Mesendoderm (in vitro differentiated cells): ENCODE results near the gene PRPSAP2.
"Not testable (repeated sequence)": the region's sequence is repeated elsewhere in the genome, so short reads cannot be mapped to it uniquely, and the experiment has no call there.

Experiments used
- DNase-seq: peaks from one replicate; pipeline ENCODE4 v3.0.0; 2013
- H2AK5ac ChIP-seq: 2 replicates; pipeline ENCODE4 v1.6.1; 2013; ENCODE audit warnings: low read length, inconsistent platforms
- H2BK120ac ChIP-seq: 2 replicates; pipeline ENCODE4 v1.6.1; 2013; ENCODE audit warnings: low read depth, mild to moderate bottlenecking, low read length, moderate library complexity, mixed read lengths
- H2BK15ac ChIP-seq: replicated peaks from 2 replicates; pipeline ENCODE4 v1.6.1; 2013; ENCODE audit warnings: low read depth, mild to moderate bottlenecking, moderate library complexity
- H2BK5ac ChIP-seq: 2 replicates; pipeline ENCODE4 v1.6.1; 2013; ENCODE audit warnings: low read length, inconsistent platforms
- H3K18ac ChIP-seq: 2 replicates; pipeline ENCODE4 v1.6.1; 2013; ENCODE audit warnings: mild to moderate bottlenecking, low read length, mixed read lengths
- H3K23ac ChIP-seq: one replicate; pipeline ENCODE4 v1.6.1; 2013; ENCODE audit warnings: low read length
- H3K27ac ChIP-seq: 2 replicates; pipeline ENCODE4 v1.5.1; 2013; ENCODE audit warnings: low read depth, mild to moderate bottlenecking, inconsistent platforms, low read length, moderate library complexity
- H3K27me3 ChIP-seq: 2 replicates; pipeline ENCODE4 v1.6.1; 2013; ENCODE audit warnings: low read length, control low read depth, mild to moderate bottlenecking, inconsistent platforms; ENCODE audit not compliant: insufficient read depth, poor library complexity
- H3K36me3 ChIP-seq: 2 replicates; pipeline ENCODE4 v1.6.1; 2013; ENCODE audit warnings: low read length, inconsistent platforms; ENCODE audit not compliant: control insufficient read depth, insufficient read depth
- H3K4ac ChIP-seq: one replicate; pipeline ENCODE4 v1.6.1; 2013; ENCODE audit warnings: low read depth, mild to moderate bottlenecking, low read length, moderate library complexity
- H3K4me1 ChIP-seq: 2 replicates; pipeline ENCODE4 v1.6.1; 2013; ENCODE audit warnings: low read depth, low read length, inconsistent platforms; ENCODE audit not compliant: control insufficient read depth
- H3K4me2 ChIP-seq: 2 replicates; pipeline ENCODE4 v1.6.1; 2013; ENCODE audit warnings: low read length
- H3K4me3 ChIP-seq: 2 replicates; pipeline ENCODE4 v1.5.1; 2013; ENCODE audit warnings: mild to moderate bottlenecking, low read length
- H3K56ac ChIP-seq: one replicate; pipeline ENCODE4 v1.6.1; 2013; ENCODE audit warnings: low read length
- H3K79me1 ChIP-seq: 2 replicates; pipeline ENCODE4 v1.6.1; 2013; ENCODE audit warnings: low read length, inconsistent platforms
- H3K79me2 ChIP-seq: 2 replicates; pipeline ENCODE4 v1.6.1; 2013; ENCODE audit warnings: mild to moderate bottlenecking, low read length; ENCODE audit not compliant: control insufficient read depth, insufficient read depth
- H3K9ac ChIP-seq: 2 replicates; pipeline ENCODE4 v1.6.1; 2013; ENCODE audit warnings: low read length, inconsistent platforms
- H4K5ac ChIP-seq: one replicate; pipeline ENCODE4 v1.6.1; 2013; ENCODE audit warnings: low read length
- H4K8ac ChIP-seq: one replicate; pipeline ENCODE4 v1.6.1; 2013; ENCODE audit warnings: low read depth, mild to moderate bottlenecking, control low read depth, low read length, moderate library complexity
- WGBS: extraction: QIAGEN DNeasy Blood & Tissue Kit; methylation state at CpG from one replicate; pipeline ENCODE4 v1.1.7; 2013; ENCODE audit warnings: low lambda C conversion rate, missing lambda C conversion rate; ENCODE audit not compliant: insufficient coverage; ENCODE audit errors: extremely low coverage; 5-methylcytosine and 5-hydroxymethylcytosine counted together

PRPSAP2 gene

DNA sequence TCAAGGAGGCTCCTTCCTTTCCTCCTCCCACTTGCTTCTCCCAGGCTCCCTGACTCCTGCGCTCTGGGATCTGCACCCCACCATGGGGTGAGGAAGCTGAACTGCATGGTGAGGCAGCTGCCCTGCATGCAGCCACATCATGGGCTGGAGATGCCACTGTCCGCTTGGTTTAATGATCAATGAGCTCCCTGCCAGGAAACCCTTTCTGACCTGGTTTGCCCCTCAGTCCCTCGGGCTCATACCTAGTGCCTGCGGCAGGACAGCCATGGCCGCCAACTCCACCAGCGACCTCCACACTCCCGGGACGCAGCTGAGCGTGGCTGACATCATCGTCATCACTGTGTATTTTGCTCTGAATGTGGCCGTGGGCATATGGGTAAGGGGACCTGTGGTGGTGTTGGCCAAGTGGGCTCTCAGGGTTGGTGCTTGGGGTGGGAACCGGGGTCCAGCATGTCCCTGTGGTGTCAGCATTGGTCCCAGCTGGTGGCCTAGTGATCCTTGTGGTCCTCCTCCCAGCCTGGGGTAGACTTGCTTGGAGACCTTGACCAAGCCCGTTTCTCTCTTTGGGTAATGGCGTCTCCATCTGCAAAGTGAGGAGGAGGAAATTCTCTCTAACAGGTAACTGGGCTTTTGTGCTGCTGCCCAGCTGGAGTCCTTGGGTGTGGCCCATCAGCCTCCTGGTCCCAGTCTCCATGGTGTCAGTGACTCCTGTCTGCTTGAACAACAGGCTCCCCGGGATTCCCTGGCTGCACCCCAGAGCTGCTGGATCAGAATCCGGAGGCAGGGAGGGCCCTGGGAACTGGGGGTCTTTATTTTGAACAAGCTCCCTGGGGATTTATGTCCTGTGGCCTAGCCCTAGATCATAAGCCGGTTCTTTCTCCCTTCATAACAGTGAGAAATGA, 94.3 kb downstream of the PRPSAP2 start, which contains the start of gene SLC5A10:
TSS of gene SLC5A10 (plus strand) at position 225 of the 902 bp plus-strand sequence. CDS start at position 266, 41 bp downstream.
- Histone ChIP-seq H3K36me3 (no peaks in the 10 kb centered on the region), H2BK5ac (no peak within 1 kb of the TSS), H3K4ac (no peak within 1 kb of the TSS), H3K9ac (no peak within 1 kb of the TSS), H3K27me3 (no peaks in the 10 kb centered on the region), H3K79me1 (no peaks in the 10 kb centered on the region), H3K56ac (no peak within 1 kb of the TSS), H3K4me3 (no peak within 1 kb of the TSS), H3K79me2 (no peaks in the 10 kb centered on the region), H3K18ac (no peak within 1 kb of the TSS), H2BK120ac (no peak within 1 kb of the TSS), H3K23ac (no peak within 1 kb of the TSS), H3K4me1 (no peaks in the 10 kb centered on the region), H2AK5ac (no peak within 1 kb of the TSS), H4K5ac (no peak within 1 kb of the TSS), H3K27ac (no peak within 1 kb of the TSS), H4K8ac (no peak within 1 kb of the TSS), H3K4me2 (no peak within 1 kb of the TSS), H2BK15ac (no peak within 1 kb of the TSS)
- WGBS: no CpG with 5 or more reads among the region's 17 CpGs
- peak; percentile 65 for DNase-seq

DNA sequence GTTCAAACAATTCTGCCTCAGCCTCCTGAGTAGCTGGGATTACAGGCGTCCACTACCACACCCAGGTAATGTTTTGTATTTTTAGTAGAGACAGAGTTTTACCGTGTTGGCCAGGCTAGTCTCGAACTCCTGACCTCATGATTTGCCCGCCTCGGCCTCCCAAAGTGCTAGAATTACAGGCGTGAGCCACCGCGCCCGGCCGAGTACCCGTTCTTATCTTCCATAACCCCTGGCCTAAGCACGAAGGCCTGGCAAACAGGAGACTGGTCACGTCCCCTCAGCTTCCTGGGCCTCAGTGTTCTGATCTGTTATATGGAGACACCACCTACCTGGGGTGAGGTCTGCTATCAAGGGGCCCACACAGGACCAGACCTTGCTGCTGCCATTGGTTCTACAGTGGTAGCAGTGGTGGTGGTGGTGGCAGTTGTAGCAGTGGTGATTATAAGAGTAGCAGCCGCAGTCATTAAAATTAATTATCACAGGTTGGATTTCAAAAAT, 95.3 kb downstream of the PRPSAP2 start:
- H2BK120ac ChIP-seq: no peak overlapping the region
- H3K79me2 ChIP-seq: no peaks in the 10 kb centered on the region
- no peak overlapping the region for H3K18ac ChIP-seq
- H2AK5ac ChIP-seq: no peak overlapping the region
- H3K4ac ChIP-seq: no peak overlapping the region
- no peak overlapping the region for H3K23ac ChIP-seq
- WGBS: no CpG with 5 or more reads among the region's 14 CpGs
- no peak overlapping the region for H3K56ac ChIP-seq
- H4K8ac ChIP-seq: no peak overlapping the region
- H3K36me3 ChIP-seq: no peaks in the 10 kb centered on the region
- no peak overlapping the region for H3K9ac ChIP-seq
- no peak overlapping the region for H3K4me2 ChIP-seq
- H3K79me1 ChIP-seq: no peaks in the 10 kb centered on the region
- DNase-seq: no peak
- H3K27me3 ChIP-seq: no peaks in the 10 kb centered on the region
- no peak overlapping the region for H3K27ac ChIP-seq
- no peak overlapping the region for H2BK5ac ChIP-seq
- no peak overlapping the region for H2BK15ac ChIP-seq
- H4K5ac ChIP-seq: no peak overlapping the region
- no peaks in the 10 kb centered on the region for H3K4me1 ChIP-seq
- H3K4me3 ChIP-seq: no peak overlapping the region

DNA sequence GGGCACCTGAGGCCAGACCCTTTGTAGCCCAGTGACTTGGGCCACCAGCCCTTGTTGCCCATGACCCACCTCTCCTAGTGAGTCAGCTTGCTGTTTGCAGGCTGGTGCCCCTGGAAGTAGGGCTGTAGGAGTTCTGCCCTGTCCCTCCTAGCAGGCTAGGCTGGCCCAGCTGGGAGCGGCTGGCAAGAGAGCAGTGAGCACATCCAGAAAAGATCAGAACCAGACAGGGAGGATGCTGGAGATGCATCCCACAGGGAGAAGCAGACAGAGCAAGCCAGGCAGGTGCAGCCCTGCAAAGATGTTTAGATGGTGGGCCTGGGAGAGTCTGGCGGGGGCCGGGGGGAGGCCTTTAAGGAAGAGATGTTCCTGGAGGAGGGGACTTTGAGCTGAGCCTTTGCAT, 96.4 kb downstream of the PRPSAP2 start:
- Histone ChIP-seq H2BK5ac (no peak overlapping the region), H3K4me3 (no peak overlapping the region), H3K4ac (no peak overlapping the region), H2AK5ac (no peak overlapping the region), H3K79me1 (no peaks in the 10 kb centered on the region), H2BK15ac (no peak overlapping the region), H3K18ac (no peak overlapping the region), H3K27me3 (no peaks in the 10 kb centered on the region), H3K27ac (no peak overlapping the region), H3K9ac (no peak overlapping the region), H2BK120ac (no peak overlapping the region), H3K4me2 (no peak overlapping the region), H3K79me2 (no peaks in the 10 kb centered on the region), H4K8ac (no peak overlapping the region), H4K5ac (no peak overlapping the region), H3K36me3 (no peaks in the 10 kb centered on the region), H3K56ac (no peak overlapping the region), H3K4me1 (no peaks in the 10 kb centered on the region), H3K23ac (no peak overlapping the region)
- DNase-seq: no peak
- WGBS: no CpG with 5 or more reads among the region's 3 CpGs

DNA sequence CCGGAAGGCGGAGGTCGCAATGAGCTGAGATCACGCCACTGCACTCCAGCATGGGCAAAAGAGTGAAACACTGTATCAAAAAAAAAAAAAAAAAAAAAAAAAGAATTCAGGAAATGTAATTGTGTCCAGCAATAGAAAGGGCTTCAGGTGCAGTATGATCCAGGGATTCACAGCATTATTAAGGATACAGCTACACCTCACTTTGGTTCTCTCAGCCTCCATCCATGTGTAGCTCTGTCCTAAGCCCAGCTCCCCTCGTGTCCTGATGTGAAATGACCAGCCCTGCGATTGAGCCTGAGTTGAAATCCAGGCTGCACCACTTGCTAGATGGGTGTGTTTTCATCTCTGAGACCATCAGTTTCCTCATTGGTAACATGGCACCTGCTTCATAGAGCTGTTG, 97.1 kb downstream of the PRPSAP2 start:
- Histone ChIP-seq H4K5ac (no peak overlapping the region), H2BK120ac (no peak overlapping the region), H3K56ac (no peak overlapping the region), H3K27ac (no peak overlapping the region), H2BK15ac (no peak overlapping the region), H2AK5ac (no peak overlapping the region), H3K27me3 (no peaks in the 10 kb centered on the region), H3K4me3 (no peak overlapping the region), H3K23ac (no peak overlapping the region), H3K4ac (no peak overlapping the region), H3K79me2 (no peaks in the 10 kb centered on the region), H3K79me1 (no peaks in the 10 kb centered on the region), H3K36me3 (no peaks in the 10 kb centered on the region), H2BK5ac (no peak overlapping the region), H3K4me2 (no peak overlapping the region), H3K9ac (no peak overlapping the region), H3K4me1 (no peaks in the 10 kb centered on the region), H4K8ac (no peak overlapping the region), H3K18ac (no peak overlapping the region)
- DNase-seq: no peak
- no CpG with 5 or more reads among the region's 6 CpGs for WGBS

DNA sequence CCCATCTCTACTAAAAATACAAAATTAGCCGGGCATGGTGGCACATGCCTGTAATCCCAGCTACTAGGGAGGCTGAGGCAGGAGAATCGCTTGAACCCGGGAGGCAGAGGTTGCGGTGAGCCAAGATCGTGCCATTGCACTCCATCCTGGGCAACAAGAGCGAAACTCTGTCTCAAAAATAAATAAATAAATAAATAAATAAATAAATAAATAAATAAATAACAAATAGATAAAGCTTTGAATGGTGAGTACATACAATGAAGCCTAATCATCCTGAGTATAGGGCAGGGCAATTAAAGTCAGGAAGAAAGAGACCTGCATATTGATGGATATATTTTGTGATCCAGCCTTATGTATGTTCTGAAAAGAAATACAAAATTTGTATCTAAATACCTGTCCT, 98.1 kb downstream of the PRPSAP2 start:
- not testable (repeated sequence) for DNase-seq, H3K4me1 ChIP-seq, H3K56ac ChIP-seq, H3K4me2 ChIP-seq, H2BK120ac ChIP-seq, H3K4ac ChIP-seq, H3K27me3 ChIP-seq, H3K27ac ChIP-seq, H3K4me3 ChIP-seq, H2BK5ac ChIP-seq, H3K23ac ChIP-seq, H2AK5ac ChIP-seq, H4K8ac ChIP-seq, H3K79me1 ChIP-seq, H2BK15ac ChIP-seq, H3K18ac ChIP-seq, H3K9ac ChIP-seq, H3K79me2 ChIP-seq, H4K5ac ChIP-seq, H3K36me3 ChIP-seq
- WGBS: no CpG with 5 or more reads among the region's 6 CpGs
